ENCODE measurements around the gene BAIAP3.
A peak's percentile ranks its signal among the peaks of the same experiment; 100 is the strongest.
"Not testable (repeated sequence)": the region's sequence is repeated elsewhere in the genome, so short reads cannot be mapped to it uniquely, and the experiment has no call there.

Gene BAIAP3

GRCh38 chr16:1318268-1318545 lies 15.2 kb upstream of the BAIAP3 start:
- DNase-seq, result no peak

- DNase-seq, result no peak
Observed at GRCh38 chr16:1319041-1319440, 14.4 kb upstream of the BAIAP3 start.

GRCh38 chr16:1320097-1320496 lies 13.3 kb upstream of the BAIAP3 start:
- DNase-seq, result no peak

- DNase-seq, result no peak
Observed at GRCh38 chr16:1320658-1321240, 12.7 kb upstream of the BAIAP3 start.

- no peak for DNase-seq
Observed at GRCh38 chr16:1322407-1322806, 11.0 kb upstream of the BAIAP3 start.

- peak in 10 of 14 donors; percentile 2 to 52 (median 25) for DNase-seq
Observed at GRCh38 chr16:1323296-1324239, 9.9 kb upstream of the BAIAP3 start.

- DNase-seq, result peak in 1 of 14 donors; percentile 28
Observed at GRCh38 chr16:1324286-1324826, 9.1 kb upstream of the BAIAP3 start.

GRCh38 chr16:1325261-1325660 lies 8.2 kb upstream of the BAIAP3 start:
- peak in 1 of 14 donors; percentile 43 for DNase-seq

GRCh38 chr16:1325673-1326371 lies 7.6 kb upstream of the BAIAP3 start:
- no peak for DNase-seq

GRCh38 chr16:1326391-1326790 lies 7.1 kb upstream of the BAIAP3 start:
- DNase-seq, result no peak

- DNase-seq, result no peak
Observed at GRCh38 chr16:1326946-1327618, 6.4 kb upstream of the BAIAP3 start.

- no peak for DNase-seq
Observed at GRCh38 chr16:1327619-1327947, 5.9 kb upstream of the BAIAP3 start.

- not testable (repeated sequence) for DNase-seq
Observed at GRCh38 chr16:1328136-1328535, 5.3 kb upstream of the BAIAP3 start.

GRCh38 chr16:1328961-1329360 lies 4.5 kb upstream of the BAIAP3 start:
- not testable (repeated sequence) for DNase-seq

- no peak for DNase-seq
Observed at GRCh38 chr16:1330260-1330914, 3.1 kb upstream of the BAIAP3 start.

GRCh38 chr16:1330931-1331711 lies 2.3 kb upstream of the BAIAP3 start:
- no peak for DNase-seq

- DNase-seq, result no peak
Observed at GRCh38 chr16:1331712-1332617, 1.5 kb upstream of the BAIAP3 start.

GRCh38 chr16:1332618-1333148 lies 762 bp upstream of the BAIAP3 start:
- DNase-seq, result no peak

GRCh38 chr16:1333854-1334700 lies 632 bp downstream of the BAIAP3 start:
- DNase-seq, result no peak

All from C1 segment of cervical spinal cord (tissue), 14 donors.